Gastrocnemius medialis (tissue), 4 donors: ENCODE data around the gene CCDC188. TPM values are rescaled to one million over a fixed set of nuclear protein-coding genes. Genes with fewer than 3 reads are reported as not detected.

Source experiments
- ATAC-seq, 2 donors: fragments of 150-250 bp; one replicate each; pipeline ENCODE4 v1.9.1; 2016
- DNase-seq, 2 donors: peaks; one replicate each; pipeline ENCODE4 v3.0.0-alpha.2; 2019
- H3K27ac ChIP-seq, 4 donors: fragments of 200-600 bp; sonication (generic); 1 replicate in 1 of 4; 2 replicates in 3 of 4; pipeline ENCODE4 v1.5.1; 2016 to 2018; ENCODE audit warnings: mild to moderate bottlenecking in 2 of 4, moderate library complexity in 1 of 4
- H3K27me3 ChIP-seq, 3 donors: fragments of 200-600 bp; sonication (generic) in 2 of 3; 1 replicate in 1 of 3; 2 replicates in 2 of 3; pipeline versions ENCODE4 v1.5.1 to v1.6.0; 2016 to 2019; ENCODE audit warnings: mild to moderate bottlenecking in 1 of 3, moderate library complexity in 1 of 3
- H3K36me3 ChIP-seq, 2 donors: fragments of 200-600 bp; sonication (generic) in 1 of 2; one replicate each; pipeline ENCODE4 v1.5.1; 2017 to 2018
- H3K4me1 ChIP-seq, 2 donors: fragments of 200-600 bp; sonication (generic) in 1 of 2; one replicate each; pipeline ENCODE4 v1.5.1; 2016 to 2017; ENCODE audit warnings: mild to moderate bottlenecking in 2 of 2
- H3K4me3 ChIP-seq, 4 donors: fragments of 200-600 bp; sonication (generic) in 3 of 4; 1 replicate in 1 of 4; 2 replicates in 3 of 4; pipeline ENCODE4 v1.5.1; 2016 to 2019; ENCODE audit warnings: mild to moderate bottlenecking in 2 of 4
- H3K9me3 ChIP-seq, 3 donors: fragments of 200-600 bp; sonication (generic) in 2 of 3; 1 replicate in 1 of 3; 2 replicates in 2 of 3; pipeline ENCODE4 v1.5.1; 2016 to 2019
- POLR2A ChIP-seq, 2 donors: fragments of 450-650 bp; IDR thresholded peaks; one replicate each; pipeline ENCODE4 v1.6.1; 2017; ENCODE audit warnings: antibody characterized with exemption in 2 of 2, mild to moderate bottlenecking in 2 of 2, moderate library complexity in 2 of 2
- in situ Hi-C, 4 donors: fragments of 200-750 bp; cut with MboI; loops; one replicate each; pipeline versions ENCODE4 v1.15.0 to v1.8.0; 2017; ENCODE audit warnings: low sequenced_read_pairs in 4 of 4
- intact Hi-C: fragments of 100-400 bp; cut with DNase I; formaldehyde crosslinking; loops from one replicate; pipeline ENCODE4 v1.15.1; 2023; ENCODE audit warnings: low total_unique reads
- total RNA-seq, 4 donors: library from RNA; depleted of rRNA; stranded (reverse); fragments of >200 nt; gene quantifications; one replicate each; pipeline versions ENCODE4 v1.1.0 to v1.2.3, GENCODE V29; 2016
- TF ChIP-seq, protein P1 (sequence below), 5 experiments: fragments of 450-650 bp in 3 of 5; fragments of 200-600 bp in 2 of 5; sonication (generic) in 2 of 5; IDR thresholded peaks in 4 of 5; conservative IDR thresholded peaks in 1 of 5; 1 replicate in 4 of 5; 2 replicates in 1 of 5; pipeline ENCODE4 v1.5.1; 2016 to 2019; ENCODE audit warnings: antibody characterized with exemption in 5 of 5, mild to moderate bottlenecking in 3 of 5, moderate library complexity in 3 of 5

CCDC188 gene
- total RNA-seq: 1 to 10 TPM in 1 of 4 donors, under 1 TPM in 1, not detected in 2; 0.82 to 3.5 TPM

GRCh38 chr22:20150381-20151275 lies at the start of gene CCDC188:
TSS of gene CCDC188 (minus strand) at chr22:20151055. CDS start at chr22:20150986, 69 bp downstream.
- Histone ChIP-seq H3K9me3 (no peaks in the 10 kb centered on the region), H3K36me3 (no peaks in the 10 kb centered on the region), H3K27ac (no peak within 1 kb of the TSS), H3K4me1 (no peaks in the 10 kb centered on the region), H3K27me3 (no peaks in the 10 kb centered on the region), H3K4me3 (no peak within 1 kb of the TSS)
- intact Hi-C loops (no loop called here), in situ Hi-C loops (loop anchor here (10.0 kb wide), 1 partner anchor 144 kb away; no protein-coding TSS in a partner anchor)
- TF ChIP-seq, protein P1, sequence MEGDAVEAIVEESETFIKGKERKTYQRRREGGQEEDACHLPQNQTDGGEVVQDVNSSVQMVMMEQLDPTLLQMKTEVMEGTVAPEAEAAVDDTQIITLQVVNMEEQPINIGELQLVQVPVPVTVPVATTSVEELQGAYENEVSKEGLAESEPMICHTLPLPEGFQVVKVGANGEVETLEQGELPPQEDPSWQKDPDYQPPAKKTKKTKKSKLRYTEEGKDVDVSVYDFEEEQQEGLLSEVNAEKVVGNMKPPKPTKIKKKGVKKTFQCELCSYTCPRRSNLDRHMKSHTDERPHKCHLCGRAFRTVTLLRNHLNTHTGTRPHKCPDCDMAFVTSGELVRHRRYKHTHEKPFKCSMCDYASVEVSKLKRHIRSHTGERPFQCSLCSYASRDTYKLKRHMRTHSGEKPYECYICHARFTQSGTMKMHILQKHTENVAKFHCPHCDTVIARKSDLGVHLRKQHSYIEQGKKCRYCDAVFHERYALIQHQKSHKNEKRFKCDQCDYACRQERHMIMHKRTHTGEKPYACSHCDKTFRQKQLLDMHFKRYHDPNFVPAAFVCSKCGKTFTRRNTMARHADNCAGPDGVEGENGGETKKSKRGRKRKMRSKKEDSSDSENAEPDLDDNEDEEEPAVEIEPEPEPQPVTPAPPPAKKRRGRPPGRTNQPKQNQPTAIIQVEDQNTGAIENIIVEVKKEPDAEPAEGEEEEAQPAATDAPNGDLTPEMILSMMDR (IDR thresholded peaks at IDR 0.05 in 4 of 5, conservative IDR thresholded peaks at IDR 0.05 in 1 of 5): no peak
- TF ChIP-seq POLR2A (IDR thresholded peaks at IDR 0.05): no peak
- DNase-seq (no peak), ATAC-seq (no peak)

DNA sequence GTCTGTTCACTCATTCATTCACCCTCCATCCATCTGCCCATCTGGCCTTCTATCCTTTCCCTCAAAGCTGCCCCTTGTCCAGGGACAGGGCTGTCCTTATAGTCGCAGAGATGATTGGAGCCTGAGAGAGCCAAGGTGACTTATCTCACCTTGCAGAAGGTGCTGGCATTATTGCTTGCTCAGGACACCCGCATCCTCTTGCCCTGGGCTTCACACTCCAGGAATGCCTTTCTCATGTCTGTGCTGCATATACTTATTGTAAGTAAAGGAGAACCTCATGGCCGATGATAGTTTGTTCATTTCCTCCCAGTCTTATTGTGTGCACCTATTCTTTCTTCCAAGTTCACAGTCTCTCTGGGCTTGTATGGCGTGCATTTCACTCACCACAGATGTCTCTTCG lies 49.1 kb upstream of the CCDC188 start:
- DNase-seq (no peak), ATAC-seq (no peak)
- Histone ChIP-seq H3K4me1 (peaks cover 0 to 6% of the 10 kb centered on the region in 2 donors), H3K27me3 (no peaks in the 10 kb centered on the region), H3K36me3 (no peaks in the 10 kb centered on the region), H3K4me3 (no peak overlapping the region), H3K27ac (no peak overlapping the region), H3K9me3 (no peaks in the 10 kb centered on the region)
- intact Hi-C loops (no loop called here), in situ Hi-C loops (no loop called here)
- TF ChIP-seq, protein P1 (IDR thresholded peaks at IDR 0.05 in 4 of 5, conservative IDR thresholded peaks at IDR 0.05 in 1 of 5): no peak
- no peak for TF ChIP-seq POLR2A (IDR thresholded peaks at IDR 0.05)

- H3K4me1 ChIP-seq: peaks cover 0 to 6% of the 10 kb centered on the region in 2 donors
- H3K27me3 ChIP-seq: no peaks in the 10 kb centered on the region
- intact Hi-C loops (no loop called here), in situ Hi-C loops (no loop called here)
- no peaks in the 10 kb centered on the region for H3K9me3 ChIP-seq
- no peak overlapping the region for H3K4me3 ChIP-seq
- H3K27ac ChIP-seq: no peak overlapping the region
- no peaks in the 10 kb centered on the region for H3K36me3 ChIP-seq
- ATAC-seq: no peak
- no peak for DNase-seq
- TF ChIP-seq, protein P1 (IDR thresholded peaks at IDR 0.05 in 4 of 5, conservative IDR thresholded peaks at IDR 0.05 in 1 of 5): no peak
- TF ChIP-seq POLR2A (IDR thresholded peaks at IDR 0.05): no peak
These were observed 48.6 kb upstream of the CCDC188 start for GRCh38 chr22:20199413-20199842.

DNA sequence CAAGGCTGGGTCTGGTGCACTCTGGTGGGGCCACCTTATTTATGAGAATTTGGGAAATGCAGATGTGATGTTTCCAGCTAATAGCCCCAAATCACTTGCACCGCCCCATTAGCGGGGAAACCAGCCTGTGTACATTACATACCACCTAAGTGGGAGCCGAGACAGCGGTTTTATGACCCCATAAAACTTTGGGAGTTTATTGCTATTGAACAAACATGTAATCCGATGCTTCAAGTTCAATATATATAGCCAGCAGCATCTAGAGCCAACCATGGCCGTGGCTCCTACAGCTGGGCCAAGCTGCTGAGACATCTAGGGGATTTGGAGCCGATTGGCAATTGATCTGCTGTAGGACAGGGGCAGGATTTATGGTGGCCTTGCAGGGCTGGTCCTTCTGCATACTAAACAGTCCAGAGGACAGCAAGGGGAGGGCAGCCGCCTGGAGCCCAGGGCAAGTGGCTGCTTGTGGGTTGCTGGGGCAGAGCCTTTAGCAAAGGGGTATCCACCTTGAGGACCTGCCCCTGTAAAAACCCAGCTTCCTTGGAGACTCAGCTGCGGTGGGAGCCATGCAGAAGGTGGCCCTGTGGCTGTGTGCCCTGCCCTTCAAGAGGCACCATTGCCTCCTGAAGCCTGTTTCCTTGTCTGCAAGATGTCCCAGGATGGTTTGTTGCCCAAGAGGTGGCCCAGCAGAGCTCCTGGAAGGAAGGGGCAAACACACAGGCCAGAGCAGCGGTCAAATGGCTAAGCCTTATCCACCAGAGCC lies 47.9 kb upstream of the CCDC188 start:
- intact Hi-C loops (no loop called here), in situ Hi-C loops (no loop called here)
- Histone ChIP-seq H3K4me3 (no peak overlapping the region), H3K36me3 (no peaks in the 10 kb centered on the region), H3K27me3 (no peaks in the 10 kb centered on the region), H3K9me3 (no peaks in the 10 kb centered on the region), H3K27ac (no peak overlapping the region), H3K4me1 (peaks cover 0 to 6% of the 10 kb centered on the region in 2 donors)
- no peak for TF ChIP-seq POLR2A (IDR thresholded peaks at IDR 0.05)
- TF ChIP-seq, protein P1 (IDR thresholded peaks at IDR 0.05 in 4 of 5, conservative IDR thresholded peaks at IDR 0.05 in 1 of 5): no peak
- ATAC-seq: no peak
- no peak for DNase-seq
